A549 (cell line): ENCODE measurements around the gene CELF2.

Experiments
- CEBPB ChIP-seq, 2 experiments: fragments of >200 bp in 1 of 2; sonication (Bioruptor Twin) in 1 of 2; formaldehyde crosslinking in 1 of 2; IDR thresholded peaks; 2 replicates each; pipeline ENCODE4 v1.6.1; 2012 to 2016
- CHD2 ChIP-seq: fragments of 150-350 bp; IDR thresholded peaks from 2 replicates; pipeline ENCODE4 v1.6.1; 2014; ENCODE audit warnings: low read length; ENCODE audit not compliant: partially characterized antibody
- EP300 ChIP-seq, 2 experiments: fragments of >200 bp; sonication (Bioruptor Twin); formaldehyde crosslinking; IDR thresholded peaks; 2 replicates in 1 of 2; 3 replicates in 1 of 2; pipeline ENCODE4 v1.6.1; 2016 to 2017
- KDM5A ChIP-seq: fragments of 200-600 bp; sonication (generic); IDR thresholded peaks from 2 replicates; pipeline ENCODE4 v1.6.1; 2016; ENCODE audit warnings: antibody characterized with exemption, mild to moderate bottlenecking
- MAX ChIP-seq: IDR thresholded peaks from 2 replicates; pipeline ENCODE4 v1.6.1; 2012
- MYC ChIP-seq: IDR thresholded peaks from 2 replicates; pipeline ENCODE4 v1.6.1; 2012; ENCODE audit warnings: mild to moderate bottlenecking, inconsistent platforms, low read length, improper control_type of control experiment, borderline replicate concordance
- POLR2A ChIP-seq: IDR thresholded peaks from 2 replicates; pipeline ENCODE4 v1.6.1; 2012; ENCODE audit warnings: mild to moderate bottlenecking, low read length
- RAD21 ChIP-seq, 2 experiments: fragments of >200 bp in 1 of 2; sonication (Bioruptor Twin) in 1 of 2; formaldehyde crosslinking in 1 of 2; IDR thresholded peaks in 1 of 2; conservative IDR thresholded peaks in 1 of 2; 2 replicates in 1 of 2; 3 replicates in 1 of 2; pipeline ENCODE4 v1.6.1; 2012 to 2018; ENCODE audit warnings: inconsistent platforms in 1 of 2
- REST ChIP-seq: fragments of 200-600 bp; sonication (generic); IDR thresholded peaks from 2 replicates; pipeline ENCODE4 v1.6.1; 2016; ENCODE audit warnings: antibody characterized with exemption, mild to moderate bottlenecking, moderate library complexity
- RFX5 ChIP-seq: fragments of 450-650 bp; IDR thresholded peaks from 2 replicates; pipeline ENCODE4 v1.7.1; 2014; ENCODE audit warnings: antibody characterized with exemption, mild to moderate bottlenecking, moderate library complexity
- SMC3 ChIP-seq: fragments of >200 bp; sonication (Bioruptor Twin); formaldehyde crosslinking; IDR thresholded peaks from 3 replicates; pipeline ENCODE4 v1.6.1; 2018; ENCODE audit warnings: inconsistent platforms
- TF ChIP-seq, protein P1 (sequence below): fragments of >200 bp; sonication (Bioruptor Twin); formaldehyde crosslinking; IDR thresholded peaks from 3 replicates; pipeline ENCODE4 v1.5.1; 2016

DNA sequence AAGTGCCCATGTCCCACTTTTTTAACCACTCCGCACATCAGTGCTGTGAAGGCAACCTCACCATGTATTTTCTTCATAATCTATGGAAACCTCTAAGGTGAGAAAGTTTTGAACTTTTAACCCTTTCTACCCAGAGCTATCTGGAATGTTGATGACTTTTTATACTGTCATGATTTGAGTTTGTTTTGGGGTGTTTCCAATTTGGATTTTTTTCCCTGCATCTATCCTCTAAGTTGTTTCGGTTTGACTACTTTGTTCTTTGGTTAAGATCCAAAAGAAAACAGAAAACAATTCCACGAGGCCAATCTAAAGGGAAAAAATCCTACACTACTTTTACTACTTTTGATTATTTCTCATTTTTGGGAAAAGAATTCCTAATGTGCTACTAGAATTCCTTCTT, 314.1 kb downstream of the CELF2 start:
- TF ChIP-seq, protein P1, sequence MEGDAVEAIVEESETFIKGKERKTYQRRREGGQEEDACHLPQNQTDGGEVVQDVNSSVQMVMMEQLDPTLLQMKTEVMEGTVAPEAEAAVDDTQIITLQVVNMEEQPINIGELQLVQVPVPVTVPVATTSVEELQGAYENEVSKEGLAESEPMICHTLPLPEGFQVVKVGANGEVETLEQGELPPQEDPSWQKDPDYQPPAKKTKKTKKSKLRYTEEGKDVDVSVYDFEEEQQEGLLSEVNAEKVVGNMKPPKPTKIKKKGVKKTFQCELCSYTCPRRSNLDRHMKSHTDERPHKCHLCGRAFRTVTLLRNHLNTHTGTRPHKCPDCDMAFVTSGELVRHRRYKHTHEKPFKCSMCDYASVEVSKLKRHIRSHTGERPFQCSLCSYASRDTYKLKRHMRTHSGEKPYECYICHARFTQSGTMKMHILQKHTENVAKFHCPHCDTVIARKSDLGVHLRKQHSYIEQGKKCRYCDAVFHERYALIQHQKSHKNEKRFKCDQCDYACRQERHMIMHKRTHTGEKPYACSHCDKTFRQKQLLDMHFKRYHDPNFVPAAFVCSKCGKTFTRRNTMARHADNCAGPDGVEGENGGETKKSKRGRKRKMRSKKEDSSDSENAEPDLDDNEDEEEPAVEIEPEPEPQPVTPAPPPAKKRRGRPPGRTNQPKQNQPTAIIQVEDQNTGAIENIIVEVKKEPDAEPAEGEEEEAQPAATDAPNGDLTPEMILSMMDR = no peak
- TF ChIP-seq POLR2A = no peak
- TF ChIP-seq SMC3 = no peak
- no peak for TF ChIP-seq RFX5
- no peak for TF ChIP-seq MYC
- TF ChIP-seq RAD21 (conservative IDR thresholded peaks at IDR 0.05 in 1 of 2, IDR thresholded peaks at IDR 0.05 in 1 of 2) = no peak
- no peak for TF ChIP-seq CHD2
- TF ChIP-seq KDM5A = no peak
- TF ChIP-seq MAX = no peak
- TF ChIP-seq CEBPB (IDR thresholded peaks at IDR 0.05) = no peak
- TF ChIP-seq EP300 (IDR thresholded peaks at IDR 0.05) = no peak
- no peak for TF ChIP-seq REST
